ENCODE data around the gene DCDC1. TPM values are rescaled to one million over a fixed set of nuclear protein-coding genes. Genes with fewer than 3 reads are reported as not detected.

DCDC1 gene
- total RNA-seq, 2 donors from 2014 or later = 0.33 to 1.8 TPM

- Histone ChIP-seq H3K27me3 (no peaks in the 10 kb centered on the region), H3K4me3 (no peak overlapping the region), H3K36me3 (replicated peaks in 1 of 2; ENCODE audit: insufficient read depth in 1 of 2, low read depth in 2 of 2) (no peaks in the 10 kb centered on the region), H3K9me3 (no peaks in the 10 kb centered on the region), H3K4me1 (no peaks in the 10 kb centered on the region), H3K27ac (no peak overlapping the region)
- intact Hi-C loops (cut with DNase I) = no loop called here
- DNase-seq = no peak
- WGBS, 2 donors = 70 to 86% methylated on average over 1 of the region's 1 CpG
- no peak for TF ChIP-seq POLR2A (IDR thresholded peaks at IDR 0.05)
- TF ChIP-seq, protein P1, sequence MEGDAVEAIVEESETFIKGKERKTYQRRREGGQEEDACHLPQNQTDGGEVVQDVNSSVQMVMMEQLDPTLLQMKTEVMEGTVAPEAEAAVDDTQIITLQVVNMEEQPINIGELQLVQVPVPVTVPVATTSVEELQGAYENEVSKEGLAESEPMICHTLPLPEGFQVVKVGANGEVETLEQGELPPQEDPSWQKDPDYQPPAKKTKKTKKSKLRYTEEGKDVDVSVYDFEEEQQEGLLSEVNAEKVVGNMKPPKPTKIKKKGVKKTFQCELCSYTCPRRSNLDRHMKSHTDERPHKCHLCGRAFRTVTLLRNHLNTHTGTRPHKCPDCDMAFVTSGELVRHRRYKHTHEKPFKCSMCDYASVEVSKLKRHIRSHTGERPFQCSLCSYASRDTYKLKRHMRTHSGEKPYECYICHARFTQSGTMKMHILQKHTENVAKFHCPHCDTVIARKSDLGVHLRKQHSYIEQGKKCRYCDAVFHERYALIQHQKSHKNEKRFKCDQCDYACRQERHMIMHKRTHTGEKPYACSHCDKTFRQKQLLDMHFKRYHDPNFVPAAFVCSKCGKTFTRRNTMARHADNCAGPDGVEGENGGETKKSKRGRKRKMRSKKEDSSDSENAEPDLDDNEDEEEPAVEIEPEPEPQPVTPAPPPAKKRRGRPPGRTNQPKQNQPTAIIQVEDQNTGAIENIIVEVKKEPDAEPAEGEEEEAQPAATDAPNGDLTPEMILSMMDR (IDR thresholded peaks at IDR 0.05) = no peak
- no peak for ATAC-seq
Observed at GRCh38 chr11:31005202-31005601, 364.3 kb downstream of the DCDC1 start.

DNA sequence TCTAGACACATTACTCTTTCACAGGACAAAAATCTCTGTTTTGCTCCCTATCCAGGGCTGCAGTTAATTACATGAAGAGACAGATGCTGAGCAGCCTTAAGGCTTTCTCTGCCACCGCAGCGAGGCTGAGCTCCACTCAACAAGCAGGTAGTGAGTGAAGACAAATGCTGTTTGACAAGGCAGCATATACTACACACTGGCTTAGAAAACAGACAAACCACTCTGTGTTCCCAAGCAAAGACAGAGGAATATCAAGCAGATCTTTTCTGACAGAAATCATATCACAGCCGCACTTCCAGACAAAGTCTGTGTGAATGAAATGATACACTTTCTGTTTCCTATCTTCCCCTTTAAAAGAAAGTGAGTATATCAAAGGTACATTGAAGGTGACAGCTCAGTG is 368.1 kb downstream of the DCDC1 start:
- Histone ChIP-seq H3K36me3 (replicated peaks in 1 of 2; ENCODE audit: insufficient read depth in 1 of 2, low read depth in 2 of 2) (no peaks in the 10 kb centered on the region), H3K27ac (no peak overlapping the region), H3K4me3 (no peak overlapping the region), H3K9me3 (no peaks in the 10 kb centered on the region), H3K27me3 (no peaks in the 10 kb centered on the region), H3K4me1 (no peaks in the 10 kb centered on the region)
- intact Hi-C loops (cut with DNase I) = no loop called here
- DNase-seq (no peak), ATAC-seq (no peak)
- WGBS, 2 donors = 70 to 87% methylated on average over 3 of the region's 3 CpGs
- TF ChIP-seq, protein P1 (IDR thresholded peaks at IDR 0.05) = no peak
- no peak for TF ChIP-seq POLR2A (IDR thresholded peaks at IDR 0.05)

DNA sequence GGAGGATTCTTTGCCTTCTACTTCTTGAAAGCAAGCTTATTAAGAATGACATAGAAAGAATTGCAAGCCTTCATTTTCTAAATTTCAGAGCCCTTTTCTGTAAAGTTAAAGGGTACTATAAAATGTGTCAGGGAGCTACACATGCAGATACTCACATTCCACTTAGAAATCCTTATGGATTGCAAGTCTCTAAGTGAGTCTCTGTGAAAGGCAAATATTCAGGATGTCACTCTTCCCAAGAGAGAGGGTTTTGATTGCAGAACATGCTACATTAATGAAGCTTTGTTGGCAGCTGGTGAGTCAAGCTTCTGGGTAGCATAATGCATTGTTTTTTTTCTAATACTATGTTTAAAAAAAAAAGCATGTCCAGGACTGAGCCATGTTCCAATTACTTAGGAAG is 369.2 kb downstream of the DCDC1 start:
- no peak for TF ChIP-seq POLR2A (IDR thresholded peaks at IDR 0.05)
- TF ChIP-seq, protein P1 (IDR thresholded peaks at IDR 0.05) = no peak
- DNase-seq (no peak), ATAC-seq (no peak)
- Histone ChIP-seq H3K27ac (no peak overlapping the region), H3K27me3 (no peaks in the 10 kb centered on the region), H3K4me1 (no peaks in the 10 kb centered on the region), H3K4me3 (no peak overlapping the region), H3K36me3 (replicated peaks in 1 of 2; ENCODE audit: insufficient read depth in 1 of 2, low read depth in 2 of 2) (no peaks in the 10 kb centered on the region), H3K9me3 (no peaks in the 10 kb centered on the region)
- intact Hi-C loops (cut with DNase I) = no loop called here

GRCh38 chr11:30992513-30992849 is 377.1 kb downstream of the DCDC1 start:
- no peaks in the 10 kb centered on the region for H3K27me3 ChIP-seq
- no peak for ATAC-seq
- DNase-seq = no peak
- no peak overlapping the region for H3K27ac ChIP-seq
- H3K36me3 ChIP-seq (replicated peaks in 1 of 2; ENCODE audit: insufficient read depth in 1 of 2, low read depth in 2 of 2) = no peaks in the 10 kb centered on the region
- TF ChIP-seq POLR2A (IDR thresholded peaks at IDR 0.05) = no peak
- TF ChIP-seq, protein P1 (IDR thresholded peaks at IDR 0.05) = no peak
- no peak overlapping the region for H3K4me3 ChIP-seq
- WGBS, 2 donors = 22% methylated on average over 1 of the region's 1 CpG
- H3K4me1 ChIP-seq = no peaks in the 10 kb centered on the region
- no peaks in the 10 kb centered on the region for H3K9me3 ChIP-seq
- intact Hi-C loops (cut with DNase I) = no loop called here

DNA sequence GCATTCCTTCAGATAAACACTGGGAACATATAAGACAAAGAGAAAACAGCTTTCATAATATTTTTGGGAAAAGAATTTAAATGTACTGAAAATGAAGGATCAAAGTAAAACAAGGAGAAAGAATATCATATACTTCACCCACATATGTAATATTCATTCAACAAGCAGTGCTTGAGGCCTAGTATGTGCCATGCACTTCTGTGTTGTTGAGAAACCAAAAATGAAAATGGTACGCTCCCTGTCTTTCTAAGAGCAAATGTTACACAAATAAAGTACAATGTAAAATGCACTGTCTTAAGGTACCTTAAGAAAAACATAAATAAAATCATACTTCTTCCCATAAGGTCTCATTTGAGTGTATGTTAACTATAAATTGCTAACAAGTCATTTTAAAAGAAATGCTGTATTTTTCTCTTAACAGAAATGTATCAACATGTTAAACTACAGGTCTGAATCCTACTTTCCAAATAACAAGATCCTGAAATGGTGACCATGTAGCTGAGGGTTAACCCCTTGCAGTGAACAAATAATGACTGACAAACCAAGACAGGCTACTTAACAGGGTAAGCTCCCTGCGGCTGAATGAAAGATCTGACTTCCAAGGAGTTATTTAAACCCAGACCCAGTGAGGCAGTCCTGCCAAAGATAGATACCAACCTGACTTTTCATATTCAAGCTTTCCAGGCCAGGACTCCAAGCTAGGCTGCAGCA is 377.6 kb downstream of the DCDC1 start:
- H3K4me3 ChIP-seq = no peak overlapping the region
- WGBS, 2 donors = 66 to 88% methylated on average over 2 of the region's 2 CpGs
- intact Hi-C loops (cut with DNase I) = no loop called here

More for the DNA sequence above, 377.6 kb downstream of the DCDC1 start:
- H3K9me3 ChIP-seq = no peaks in the 10 kb centered on the region
- no peak overlapping the region for H3K27ac ChIP-seq
- no peak for ATAC-seq
- H3K36me3 ChIP-seq (replicated peaks in 1 of 2; ENCODE audit: insufficient read depth in 1 of 2, low read depth in 2 of 2) = no peaks in the 10 kb centered on the region
- TF ChIP-seq, protein P1 (IDR thresholded peaks at IDR 0.05) = no peak
- no peak for TF ChIP-seq POLR2A (IDR thresholded peaks at IDR 0.05)
- DNase-seq = no peak
- H3K4me1 ChIP-seq = no peaks in the 10 kb centered on the region
- H3K27me3 ChIP-seq = no peaks in the 10 kb centered on the region
